Stimulated activated CD8-positive, alpha-beta memory T cell treated with anti-CD3 and anti-CD28 coated beads, Interleukin-4, amount 100 ng/mL, for 24 hours (primary cell): ENCODE results near the gene GRHL3.

ENCODE experiments used
- DNase-seq: peaks from one replicate; pipeline ENCODE4 v3.0.0-alpha.2; 2020; ENCODE audit warnings: low read depth

GRHL3 gene

GRCh38 chr1:24318615-24319311 is 394 bp upstream of the GRHL3 start:
- DNase-seq, result no peak

GRCh38 chr1:24319962-24320361 is 805 bp downstream of the GRHL3 start:
- no peak for DNase-seq

- DNase-seq, result no peak
These were observed 2.0 kb downstream of the GRHL3 start for GRCh38 chr1:24321126-24321525.

GRCh38 chr1:24321697-24322469 is 2.7 kb downstream of the GRHL3 start:
- DNase-seq, result peak; percentile 56

GRCh38 chr1:24322470-24323177 is 3.5 kb downstream of the GRHL3 start:
- no peak for DNase-seq

- DNase-seq, result no peak
These were observed 4.1 kb downstream of the GRHL3 start for GRCh38 chr1:24323281-24323680.

- DNase-seq, result no peak
These were observed 5.7 kb downstream of the GRHL3 start for GRCh38 chr1:24324903-24325302.

- no peak for DNase-seq
These were observed 6.7 kb downstream of the GRHL3 start for GRCh38 chr1:24325587-24326449.

GRCh38 chr1:24327486-24327885 is 8.3 kb downstream of the GRHL3 start:
- DNase-seq, result no peak

GRCh38 chr1:24327891-24328290 is 8.7 kb downstream of the GRHL3 start:
- DNase-seq, result no peak

GRCh38 chr1:24329331-24329730 is 10.2 kb downstream of the GRHL3 start:
- DNase-seq, result no peak

GRCh38 chr1:24329797-24330543 is 10.8 kb downstream of the GRHL3 start:
- DNase-seq, result no peak

GRCh38 chr1:24331961-24332673 is 13.0 kb downstream of the GRHL3 start:
- DNase-seq, result no peak

- DNase-seq, result no peak
These were observed 16.9 kb downstream of the GRHL3 start for GRCh38 chr1:24336075-24336474.

- no peak for DNase-seq
These were observed 18.3 kb downstream of the GRHL3 start for GRCh38 chr1:24337455-24337854.

GRCh38 chr1:24338447-24338846 is 19.3 kb downstream of the GRHL3 start:
- no peak for DNase-seq

- DNase-seq, result no peak
These were observed 20.8 kb downstream of the GRHL3 start for GRCh38 chr1:24339996-24340395.

- DNase-seq, result no peak
These were observed 21.6 kb downstream of the GRHL3 start for GRCh38 chr1:24340770-24341169.

GRCh38 chr1:24341260-24341659 is 22.1 kb downstream of the GRHL3 start:
- no peak for DNase-seq

GRCh38 chr1:24343412-24344089 is 24.4 kb downstream of the GRHL3 start:
- DNase-seq, result no peak
